ENCODE measurements around the gene DOK5. TPM values are rescaled to one million over a fixed set of nuclear protein-coding genes. Genes with fewer than 3 reads are reported as not detected.

The DOK5 gene
- total and polyA plus RNA-seq, 2 of the 4 experiments (the other 2 are of a cell fraction): 2.8 to 3.9 TPM

GRCh38 chr20:54548849-54549248, 73.5 kb downstream of the DOK5 start:
- Histone ChIP-seq H3K36me3 (ENCODE audit: control insufficient read depth, insufficient read depth, low read length) (no peaks in the 10 kb centered on the region), H3K56ac (ENCODE audit: extremely low read depth, insufficient read depth, low read length) (no peak overlapping the region), H2AK5ac (ENCODE audit: low read depth, low read length) (no peak overlapping the region), H3K4me2 (ENCODE audit: low read depth, low read length) (no peak overlapping the region), H2AFZ (replicated peaks; ENCODE audit: low read length, poor library complexity) (no peak overlapping the region), H4K91ac (ENCODE audit: insufficient read depth, low read depth, low read length) (no peak overlapping the region), H4K8ac (ENCODE audit: low read depth in 2 of 2, low read length in 2 of 2) (no peak overlapping the region), H3K4ac (ENCODE audit: low read depth, low read length) (no peak overlapping the region), H3K14ac (replicated peaks; ENCODE audit: low read depth, low read length) (no peak overlapping the region), H3K27me3 (ENCODE audit: control insufficient read depth, insufficient read depth, low read length) (no peaks in the 10 kb centered on the region), H2BK120ac (ENCODE audit: low read depth, low read length) (no peak overlapping the region), H3K79me1 (ENCODE audit: low read depth in 1 of 2, low read length in 2 of 2) (no peaks in the 10 kb centered on the region), H3K4me3 (ENCODE audit: insufficient read depth, low read depth, low read length) (no peak overlapping the region), H3K23ac (ENCODE audit: low read depth, low read length) (no peak overlapping the region), H3K27ac (ENCODE audit: insufficient read depth, low read length) (no peak overlapping the region), H2BK20ac (ENCODE audit: low read depth, low read length) (no peak overlapping the region), H4K20me1 (ENCODE audit: insufficient read depth, low read length) (no peaks in the 10 kb centered on the region), H4K5ac (ENCODE audit: low read depth, low read length) (no peak overlapping the region), H3K9me1 (ENCODE audit: insufficient read depth, low read length) (no peaks in the 10 kb centered on the region), H3K9me3 (ENCODE audit: control insufficient read depth, insufficient read depth, low read length) (peaks cover 5% of the 10 kb centered on the region; the same call in 1 of the 2 replicates), H3K9ac (ENCODE audit: low read depth, low read length) (no peak overlapping the region), H2AK9ac (replicated peaks; ENCODE audit: low read depth, low read length, poor library complexity) (no peak overlapping the region), H2BK15ac (ENCODE audit: low read depth, low read length) (no peak overlapping the region), H3K4me1 (ENCODE audit: control insufficient read depth, insufficient read depth, low read length) (no peaks in the 10 kb centered on the region), H2BK5ac (ENCODE audit: low read depth, low read length, poor library complexity, severe bottlenecking) (no peak overlapping the region), H3K18ac (ENCODE audit: low read depth, low read length) (no peak overlapping the region)
- in situ Hi-C loops (cut with MboI; ENCODE audit: low sequenced_read_pairs): no loop called here
- no CpG with 5 or more reads among the region's 8 CpGs for WGBS, 2 experiments (ENCODE audit: extremely low coverage in 2 of 2, insufficient read length in 1 of 2)
- ChIA-PET CTCF (no interaction called here), POLR2A (ENCODE audit: unreplicated experiment) (no interaction called here)
- TF ChIP-seq MAZ (IDR thresholded peaks at IDR 0.05; ENCODE audit: borderline replicate concordance, low read depth, low read length) (no peak), RAD21 (IDR thresholded peaks at IDR 0.05; ENCODE audit: low read length) (no peak), CEBPB (IDR thresholded peaks at IDR 0.05; ENCODE audit: low read depth, low read length) (no peak), MAFK (IDR thresholded peaks at IDR 0.05; ENCODE audit: low read depth, low read length) (no peak), BHLHE40 (IDR thresholded peaks at IDR 0.05; ENCODE audit: low read depth, low read length) (no peak), POLR2A (IDR thresholded peaks at IDR 0.05; ENCODE audit: low read depth, low read length) (no peak)
- ATAC-seq (ENCODE audit: low read depth) (no peak), DNase-seq (no peak)
- no TSS peak for BruUV-seq (replicated peaks)
- intact Hi-C loops (cut with micrococcal nuclease): no loop called here
- dilution Hi-C loops (cut with HindIII; ENCODE audit: low sequenced_read_pairs, unreplicated experiment): no loop called here
